HG02885 (cell line): ENCODE results near the gene CD300A.
A peak's percentile ranks its signal among the peaks of the same experiment; 100 is the strongest.

ENCODE experiments used
- ATAC-seq: cut with Tn5 transposase; IDR thresholded peaks from one replicate; pipeline ENCODE4 v1.9.1; 2021; ENCODE audit warnings: mild to moderate bottlenecking; ENCODE audit not compliant: unreplicated experiment, poor library complexity

CD300A gene

GRCh38 chr17:74453665-74454196 lies 12.7 kb upstream of the CD300A start:
- peak; percentile 26 for ATAC-seq

GRCh38 chr17:74454197-74455024 lies 12.0 kb upstream of the CD300A start:
- ATAC-seq, result peak; percentile 88

DNA sequence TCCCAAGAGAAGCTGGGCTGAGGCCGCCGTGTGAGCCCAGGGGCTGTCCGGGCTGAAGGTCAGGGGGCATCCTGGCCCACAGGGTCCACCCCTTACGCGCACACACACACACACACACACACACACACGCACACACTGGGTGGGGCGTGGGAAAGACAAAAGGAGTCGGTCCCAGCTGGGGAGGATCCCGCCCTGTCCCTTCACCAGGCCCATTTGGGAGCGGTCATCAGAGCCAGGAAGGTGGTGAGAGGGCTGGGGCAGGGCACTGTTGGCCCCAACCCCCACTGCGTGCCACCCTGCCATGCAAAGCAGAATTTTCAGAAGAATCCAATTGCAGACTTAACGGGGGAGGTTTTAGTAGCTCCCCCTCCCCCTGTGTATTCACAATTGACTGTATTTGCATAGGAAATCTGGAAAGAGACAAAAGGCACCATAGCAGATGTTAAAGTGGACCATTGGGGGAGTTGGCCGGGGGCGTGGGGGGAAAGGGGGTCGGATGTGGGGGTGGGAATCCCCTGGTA lies 11.3 kb upstream of the CD300A start:
- no peak for ATAC-seq

- no peak for ATAC-seq
These were observed 10.6 kb upstream of the CD300A start for GRCh38 chr17:74455821-74456220.

GRCh38 chr17:74457146-74457819 lies 9.2 kb upstream of the CD300A start:
- ATAC-seq, result no peak

GRCh38 chr17:74457820-74458166 lies 8.6 kb upstream of the CD300A start:
- ATAC-seq, result no peak

DNA sequence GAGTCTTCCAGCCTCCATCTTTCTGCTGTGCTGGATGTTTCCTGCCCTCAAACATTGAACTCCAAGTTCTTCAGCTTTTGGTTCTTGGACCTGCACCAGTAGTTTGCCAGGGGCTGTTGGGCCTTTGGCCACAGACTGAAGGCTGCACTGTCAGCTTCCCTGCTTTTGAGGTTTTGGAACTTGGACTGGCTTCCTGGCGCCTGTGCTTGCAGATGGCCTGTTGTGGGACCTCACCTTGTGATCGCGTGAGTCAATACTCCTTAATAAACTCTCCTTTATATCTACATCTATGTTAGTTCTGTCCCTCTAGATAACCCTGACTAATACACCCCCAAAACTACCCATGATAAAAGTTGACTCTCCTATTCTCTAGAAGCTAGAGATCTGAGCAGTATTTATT lies 7.6 kb upstream of the CD300A start:
- ATAC-seq, result no peak

GRCh38 chr17:74459622-74460021 lies 6.8 kb upstream of the CD300A start:
- ATAC-seq, result no peak

DNA sequence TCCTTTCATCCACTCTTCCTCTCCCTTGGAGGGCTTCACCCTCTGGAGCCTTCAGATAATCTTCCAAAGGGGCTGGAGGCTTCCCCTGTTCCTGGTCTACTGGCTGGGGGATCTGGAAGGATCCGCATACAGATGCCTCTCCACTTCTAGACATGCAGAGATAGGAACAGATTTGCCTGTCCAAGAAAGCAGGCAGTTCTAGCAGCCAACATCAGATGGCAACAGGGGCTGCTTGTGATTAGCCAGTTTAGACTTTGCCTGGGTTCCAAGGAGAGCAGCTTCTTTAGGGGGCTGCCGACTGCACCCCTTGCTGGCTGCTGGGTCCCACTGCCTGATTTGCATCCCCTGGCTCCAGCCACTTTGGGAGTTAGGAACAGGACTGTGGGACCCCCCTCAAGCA lies 6.2 kb upstream of the CD300A start:
- ATAC-seq, result no peak

- no peak for ATAC-seq
These were observed 5.4 kb upstream of the CD300A start for GRCh38 chr17:74460996-74461395.

DNA sequence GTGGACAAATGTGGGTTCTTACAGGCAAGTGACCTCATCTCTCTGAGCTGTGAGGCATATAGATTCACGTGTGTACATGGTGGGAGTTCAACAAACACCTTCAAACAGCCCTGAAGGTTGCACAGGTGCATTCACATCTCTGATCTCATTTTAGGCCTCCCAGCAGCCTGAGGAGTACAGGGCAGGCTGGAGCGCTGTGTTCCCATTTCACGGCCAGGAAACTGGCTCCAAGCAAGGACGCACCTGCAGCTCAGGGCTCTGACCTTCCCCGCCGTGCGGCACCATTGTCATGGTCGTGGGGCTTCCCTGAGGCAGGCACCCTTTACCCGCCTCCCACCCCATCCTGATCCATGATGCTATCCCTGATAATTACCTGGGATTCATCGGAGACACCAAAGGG lies 4.8 kb upstream of the CD300A start:
- ATAC-seq, result no peak

- no peak for ATAC-seq
These were observed 1.6 kb upstream of the CD300A start for GRCh38 chr17:74464730-74465377.

GRCh38 chr17:74465378-74466110 lies 890 bp upstream of the CD300A start:
- no peak for ATAC-seq

- ATAC-seq, result no peak
These were observed 372 bp downstream of the CD300A start for GRCh38 chr17:74466828-74467184.

- peak; percentile 74 for ATAC-seq
These were observed 952 bp downstream of the CD300A start for GRCh38 chr17:74467221-74467951.

GRCh38 chr17:74471341-74471740 lies 4.9 kb downstream of the CD300A start:
- no peak for ATAC-seq

- no peak for ATAC-seq
These were observed 6.5 kb downstream of the CD300A start for GRCh38 chr17:74472890-74473289.

DNA sequence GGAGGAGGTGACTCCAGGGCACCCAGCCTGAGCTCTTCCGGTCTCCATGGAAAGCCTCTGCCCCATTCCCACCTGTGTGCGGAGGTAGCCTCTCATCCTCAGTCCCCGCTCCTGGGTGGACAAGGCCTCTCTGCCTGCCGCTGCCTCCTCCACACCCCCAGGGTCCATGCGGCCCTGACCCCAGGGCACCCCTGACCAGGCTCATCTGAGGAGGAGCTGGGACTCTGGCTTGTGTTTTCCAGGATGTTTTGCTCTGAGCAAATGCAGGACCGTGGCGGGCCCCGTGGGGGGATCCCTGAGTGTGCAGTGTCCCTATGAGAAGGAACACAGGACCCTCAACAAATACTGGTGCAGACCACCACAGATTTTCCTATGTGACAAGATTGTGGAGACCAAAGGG lies 6.9 kb downstream of the CD300A start:
- no peak for ATAC-seq

- no peak for ATAC-seq
These were observed 7.8 kb downstream of the CD300A start for GRCh38 chr17:74474043-74474792.
